DMS153 treated with DMSO at 0.1 percent for 48 hours (cell line): ENCODE results near the gene PLEKHG3.

Source experiments
- DNase-seq: peaks from one replicate; lab custom pipeline; 2025; ENCODE audit not compliant: unreplicated experiment; lab: John Stamatoyannopoulos, UW

The PLEKHG3 gene

DNA sequence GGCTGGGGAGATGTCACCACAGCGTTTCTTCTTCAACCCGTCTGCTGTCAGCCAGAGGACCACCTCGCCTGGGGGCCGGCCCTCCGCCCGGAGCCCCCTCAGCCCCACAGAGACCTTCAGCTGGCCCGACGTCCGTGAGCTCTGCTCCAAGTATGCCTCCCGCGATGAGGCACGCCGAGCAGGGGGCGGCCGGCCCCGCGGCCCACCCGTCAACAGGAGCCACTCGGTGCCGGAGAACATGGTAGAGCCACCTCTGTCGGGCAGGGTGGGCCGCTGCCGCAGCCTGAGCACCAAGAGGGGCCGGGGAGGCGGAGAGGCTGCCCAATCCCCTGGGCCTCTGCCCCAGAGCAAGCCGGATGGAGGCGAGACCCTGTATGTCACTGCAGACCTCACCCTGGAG, 38.8 kb downstream of the PLEKHG3 start:
- no peak for DNase-seq

- DNase-seq, result no peak
Measured at GRCh38 chr14:64745511-64746091, 41.4 kb downstream of the PLEKHG3 start.

DNA sequence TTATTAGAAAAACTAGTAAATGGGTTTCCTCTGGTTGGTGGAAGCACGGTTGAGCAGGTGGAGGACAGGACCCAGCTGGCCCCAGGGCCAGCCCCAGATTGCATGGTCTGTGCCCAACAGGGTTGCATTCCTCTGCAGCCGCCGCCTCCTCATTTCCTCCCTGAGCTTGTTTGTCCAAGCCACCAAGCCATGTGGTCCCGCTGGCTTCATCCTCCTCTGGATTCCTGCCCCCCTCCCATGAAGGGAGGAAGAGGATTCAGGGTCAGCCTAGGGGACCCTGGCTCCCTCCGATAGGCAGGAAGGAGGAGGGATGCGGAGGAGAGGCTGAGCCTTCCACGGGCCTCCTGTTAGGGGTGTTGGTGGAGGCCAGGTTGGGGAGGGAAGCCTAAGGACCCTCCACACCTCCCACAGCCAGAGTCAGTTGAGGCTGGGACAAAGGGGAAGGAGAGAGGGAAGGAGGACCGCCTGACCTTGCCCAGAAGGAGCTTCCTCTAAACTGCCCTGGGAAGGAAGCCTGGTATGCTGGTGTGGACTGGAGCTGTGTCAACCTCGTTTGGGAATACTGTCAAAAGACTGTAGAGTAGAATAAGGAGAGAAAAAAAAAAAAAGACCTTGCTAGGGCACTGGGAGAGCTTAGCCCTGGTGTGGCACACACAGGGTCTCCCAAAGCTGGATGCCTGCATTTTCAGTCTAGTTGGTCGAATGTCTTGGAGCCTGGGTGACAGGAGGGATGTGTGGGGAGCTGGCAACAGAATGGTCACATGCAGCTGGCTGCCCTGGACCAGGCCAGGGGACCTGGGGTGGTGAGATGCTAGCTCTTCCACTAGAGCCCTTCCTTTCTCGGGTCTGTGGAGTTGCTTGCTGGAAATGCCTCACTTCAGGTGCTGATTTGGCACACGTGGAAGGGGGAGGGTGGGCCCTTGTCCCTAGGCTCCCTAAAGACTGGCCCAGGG, 42.4 kb downstream of the PLEKHG3 start:
- no peak for DNase-seq

DNA sequence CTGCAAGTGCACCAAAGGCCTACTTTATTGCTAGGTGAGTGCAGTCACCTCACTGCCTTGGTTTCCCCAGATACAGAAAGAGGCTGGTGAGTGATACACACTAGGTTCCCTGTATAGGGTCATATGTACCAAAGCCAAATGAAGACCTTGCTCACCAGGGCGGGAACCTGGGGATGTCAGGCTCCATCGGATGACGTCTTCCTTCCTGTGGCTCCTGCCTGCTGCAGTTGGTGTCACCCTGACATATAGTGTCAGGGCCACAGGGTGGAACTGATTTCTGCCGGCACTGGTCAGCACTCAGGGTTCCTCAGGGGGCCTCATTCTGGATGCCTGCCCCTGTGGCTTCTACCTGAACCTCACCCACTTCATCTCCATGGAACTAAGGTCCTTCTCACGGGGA, 43.1 kb downstream of the PLEKHG3 start:
- DNase-seq, result no peak

DNA sequence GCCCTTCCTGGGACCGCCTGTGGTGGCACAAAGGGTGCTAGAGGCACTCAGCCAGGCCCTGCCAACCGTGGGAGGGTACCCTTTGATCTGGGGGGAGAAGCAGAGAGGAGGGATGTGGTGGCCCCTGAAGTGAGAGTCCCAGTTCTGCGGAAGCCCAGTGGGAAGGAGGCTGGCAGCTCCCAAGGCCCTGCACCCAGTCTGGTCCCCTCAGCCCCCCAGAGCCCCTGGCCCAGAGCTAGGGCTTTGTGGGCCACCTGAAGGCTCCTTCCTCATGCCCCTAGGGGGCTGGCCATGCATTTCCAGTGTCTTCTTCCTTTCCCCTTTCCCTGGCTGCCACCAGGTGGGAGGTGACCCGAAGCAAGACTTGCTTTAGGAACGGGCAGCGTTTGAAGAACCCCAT, 44.3 kb downstream of the PLEKHG3 start:
- no peak for DNase-seq

DNA sequence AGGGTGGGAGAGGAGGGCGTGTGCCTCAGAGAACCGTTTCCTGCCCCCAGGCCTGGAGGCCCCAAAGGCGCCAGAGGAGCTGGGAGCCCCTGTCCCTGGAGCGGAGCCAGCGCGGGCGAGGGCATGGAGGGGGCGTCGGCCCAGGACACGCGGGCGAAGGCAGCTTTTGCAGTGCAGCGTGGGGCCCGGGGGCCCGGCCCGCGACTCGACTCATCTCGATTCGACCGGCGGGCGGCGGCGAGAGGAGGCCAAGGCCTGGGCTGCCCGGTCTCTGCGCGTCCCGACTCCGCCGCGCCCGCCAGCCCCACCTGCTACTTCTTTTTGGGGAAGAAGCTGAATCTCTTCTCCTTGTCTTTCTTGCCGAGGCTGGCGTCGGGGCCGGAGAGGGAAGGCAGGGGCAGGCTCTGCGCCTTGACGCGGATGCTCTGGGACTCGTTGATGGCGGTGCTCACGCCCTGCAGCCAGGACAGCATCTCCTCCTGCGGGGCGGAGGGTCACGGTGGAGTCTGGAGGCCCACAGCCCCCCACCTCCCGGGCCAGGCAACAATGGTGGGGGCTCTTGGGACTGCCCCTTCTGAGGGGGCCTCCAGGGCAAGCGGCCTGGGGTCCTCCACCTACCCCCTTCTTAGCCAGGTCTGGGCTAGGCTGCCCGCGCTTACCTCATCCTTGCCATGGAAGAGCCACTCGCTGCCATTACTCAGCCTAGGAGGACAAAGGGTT, 44.9 kb downstream of the PLEKHG3 start:
- DNase-seq, result no peak

DNA sequence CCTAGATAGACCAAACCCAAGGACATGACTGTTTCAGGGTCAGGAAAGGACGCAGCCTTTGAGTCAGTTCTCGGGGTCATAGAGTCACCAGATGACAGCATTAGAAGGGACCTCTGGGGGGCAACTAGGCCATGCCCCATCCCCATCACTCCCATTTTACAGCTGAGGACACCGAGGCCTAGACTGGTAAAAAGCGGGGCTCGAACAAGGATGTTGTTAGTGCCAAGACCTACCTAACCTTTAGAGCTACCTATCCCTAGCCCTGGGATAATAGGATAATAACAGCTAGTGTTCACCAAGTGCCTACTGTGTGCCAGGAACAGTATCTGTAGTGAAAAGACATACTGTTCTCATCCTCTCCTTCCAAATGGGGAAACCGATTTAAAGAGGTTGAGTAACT, 48.7 kb downstream of the PLEKHG3 start:
- DNase-seq, result no peak

- no peak for DNase-seq
Measured at GRCh38 chr14:64753374-64753773, 49.1 kb downstream of the PLEKHG3 start.

DNA sequence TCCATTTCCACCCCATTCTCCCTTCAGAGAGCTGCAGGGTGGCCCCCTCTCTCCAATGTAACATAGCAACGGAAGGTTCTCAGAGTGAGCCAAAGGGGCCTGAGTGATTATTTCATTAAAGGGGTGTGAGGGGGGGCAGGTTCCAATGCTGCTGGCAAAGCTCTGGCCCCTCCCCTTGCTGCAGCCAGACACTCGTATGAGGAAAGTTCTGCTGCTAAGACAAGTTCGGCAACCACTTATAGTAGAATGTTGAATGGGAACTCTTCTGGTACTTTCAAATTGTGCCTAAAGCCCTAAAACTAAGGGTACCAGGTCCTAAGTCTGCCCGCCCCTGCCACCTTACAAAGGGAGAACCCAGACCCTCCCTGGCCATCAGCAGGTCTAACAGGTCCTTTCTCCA, 49.8 kb downstream of the PLEKHG3 start:
- DNase-seq, result no peak

- no peak for DNase-seq
Measured at GRCh38 chr14:64754685-64755084, 50.5 kb downstream of the PLEKHG3 start.

DNA sequence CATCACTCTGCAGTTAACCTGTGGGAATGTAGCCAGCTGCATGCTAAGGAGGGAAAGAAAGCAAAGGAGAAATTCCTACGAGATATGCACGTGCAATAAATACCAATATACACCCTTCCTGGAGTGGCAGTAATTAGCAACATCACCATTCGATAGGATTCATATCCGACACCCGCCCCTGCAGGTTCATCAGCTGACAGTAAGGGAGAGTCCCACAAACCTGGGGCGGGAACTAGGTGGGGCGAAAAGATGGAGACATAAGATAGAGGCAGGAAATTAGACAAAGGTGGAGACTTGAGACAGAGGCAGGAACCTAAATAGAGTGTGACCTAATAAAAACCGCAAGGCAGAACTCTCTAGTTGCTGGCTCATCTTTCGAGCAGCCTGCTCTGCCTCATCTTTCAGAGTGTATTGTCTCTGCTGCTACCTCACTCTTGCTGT, 51.6 kb downstream of the PLEKHG3 start:
- no peak for DNase-seq

GRCh38 chr14:64756712-64757111, 52.5 kb downstream of the PLEKHG3 start:
- DNase-seq, result no peak

GRCh38 chr14:64757601-64758000, 53.4 kb downstream of the PLEKHG3 start:
- DNase-seq, result no peak

GRCh38 chr14:64758025-64758521, 53.8 kb downstream of the PLEKHG3 start:
- no peak for DNase-seq

- no peak for DNase-seq
Measured at GRCh38 chr14:64758691-64759554, 54.7 kb downstream of the PLEKHG3 start.

DNA sequence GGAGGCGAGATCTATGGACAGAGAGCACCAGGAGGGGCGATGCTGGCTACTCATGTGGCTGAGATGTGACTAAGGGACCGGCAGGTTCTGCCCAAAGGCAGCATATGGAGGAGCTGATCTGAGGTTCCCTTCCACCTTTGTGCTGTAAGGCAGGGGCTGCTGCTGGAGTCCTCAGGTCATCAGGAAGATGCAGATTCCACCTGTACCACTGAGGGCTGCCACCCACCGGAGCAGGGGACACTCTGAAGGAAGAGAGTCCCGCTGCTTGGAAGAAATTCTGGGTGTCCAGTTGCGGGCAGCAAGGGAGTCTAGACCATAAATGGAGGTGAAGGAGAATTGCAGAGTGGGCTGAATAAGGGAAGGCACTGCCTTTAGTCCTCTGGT, 55.3 kb downstream of the PLEKHG3 start:
- DNase-seq, result no peak

DNA sequence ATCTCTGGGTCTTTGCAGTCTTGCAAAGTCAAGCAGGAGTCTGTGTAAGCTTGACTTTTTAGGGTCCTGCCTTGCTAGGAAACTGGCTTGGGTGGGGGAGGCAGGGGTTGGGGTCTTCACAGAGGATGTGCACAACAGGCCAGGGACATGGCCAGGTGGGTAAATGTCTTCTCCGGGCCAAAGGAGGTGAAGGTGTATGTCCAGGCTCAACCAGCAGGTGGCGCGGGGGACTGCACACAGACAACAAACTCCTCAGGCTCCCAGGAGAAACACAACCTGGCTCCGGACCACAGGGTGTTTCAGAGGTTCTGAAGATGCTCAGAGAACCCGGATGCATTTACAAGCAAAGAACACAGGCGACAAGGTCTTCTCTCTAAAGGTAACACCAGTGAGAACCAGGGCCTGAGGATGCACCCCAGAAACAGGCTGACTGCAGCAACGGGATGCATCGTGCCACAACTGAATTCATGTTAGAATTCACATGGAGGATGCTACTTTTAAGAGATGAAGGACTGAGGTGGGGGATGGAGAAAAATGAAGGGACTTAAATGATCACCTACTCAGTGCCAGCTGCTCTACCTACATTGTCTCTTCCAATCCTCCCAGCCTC, 56.0 kb downstream of the PLEKHG3 start:
- peak; percentile 3 for DNase-seq

- DNase-seq, result no peak
Measured at GRCh38 chr14:64760916-64761315, 56.7 kb downstream of the PLEKHG3 start.

DNA sequence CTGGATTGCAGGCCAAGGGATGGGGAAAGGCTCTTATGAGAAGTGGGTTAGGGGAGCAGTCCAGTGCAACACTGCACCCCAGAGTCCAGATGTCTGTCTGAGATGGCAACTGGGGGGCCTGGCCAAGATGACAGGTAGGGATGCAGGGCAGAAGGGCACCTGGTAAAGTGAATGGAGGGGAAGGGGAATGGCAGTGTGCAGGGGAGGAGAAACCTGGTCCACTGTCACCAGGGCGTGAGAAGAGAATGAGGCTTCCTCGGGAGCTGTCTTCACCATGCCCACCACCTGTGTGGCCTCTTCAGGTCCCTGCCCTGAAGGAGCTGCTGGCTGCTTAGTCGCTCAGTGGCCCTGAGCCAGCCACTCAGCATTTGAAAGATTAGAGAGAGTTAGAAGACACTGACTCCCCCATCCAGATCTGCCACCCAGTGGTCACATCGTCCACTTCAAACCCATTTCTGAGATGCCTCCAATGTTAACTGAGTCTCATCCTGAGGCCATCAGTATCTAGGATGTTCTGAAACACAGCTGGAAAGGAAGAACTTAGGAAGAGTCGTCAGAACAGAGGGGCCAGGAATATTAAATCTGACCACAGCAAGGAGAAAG, 57.3 kb downstream of the PLEKHG3 start:
- DNase-seq, result no peak
